GM12878 (cell line): ENCODE measurements around the gene CD40LG. TPM values are rescaled to one million over a fixed set of nuclear protein-coding genes. Genes with fewer than 3 reads are reported as not detected.
A peak's percentile ranks its signal among the peaks of the same experiment; 100 is the strongest.

Source experiments
- ATAC-seq: fragments of 200-7000 bp; cut with Tn5 transposase; 3 replicates; pipeline ENCODE4 v1.9.1; 2020; ENCODE audit warnings: mild to moderate bottlenecking, moderate library complexity
- BruUV-seq: library from RNA; stranded (reverse); fragments of 400-500 nt; replicated peaks from 2 replicates; lab custom pipeline; 2021; lab: Mats Ljungman, UMichigan
- CTCF ChIA-PET: fragments of 300-600 bp; sonication (Branson Sonifier 250); formaldehyde crosslinking; extraction: SDS; loops from one replicate; lab custom pipeline; 2021; ENCODE audit warnings: inconsistent platforms; lab: Yijun Ruan, JAX
- POLR2A ChIA-PET: fragments of 350-600 bp; formaldehyde crosslinking; extraction: SDS; loops from one replicate; lab custom pipeline; 2021; ENCODE audit warnings: inconsistent platforms; lab: Charles Lee
- RAD21 ChIA-PET: fragments of 300-600 bp; sonication (Branson Sonifier 250); formaldehyde crosslinking; loops from one replicate; lab custom pipeline; 2023; ENCODE audit warnings: antibody characterized with exemption; ENCODE audit not compliant: unreplicated experiment; lab: Charles Lee
- SMC1A ChIA-PET: fragments of 300-600 bp; sonication (Branson Sonifier 250); formaldehyde crosslinking; loops from one replicate; lab custom pipeline; 2023; ENCODE audit not compliant: unreplicated experiment, uncharacterized antibody; lab: Charles Lee
- DNase-seq: peaks from one replicate; pipeline ENCODE4 v3.0.0-alpha.2; 2011; ENCODE audit warnings: low read depth, low spot score
- FAIRE-seq: peaks from 3 replicates; lab custom pipeline; 2011; peaks lifted over from hg19 to GRCh38; lab: Jason Lieb, UNC
- H2AFZ ChIP-seq: 2 replicates; pipeline ENCODE4 v1.6.0; 2011; ENCODE audit warnings: low read depth, low read length, control low read depth; ENCODE audit not compliant: control insufficient read depth
- H3K27ac ChIP-seq: 2 replicates; pipeline ENCODE4 v1.5.1; 2011; ENCODE audit warnings: control low read depth; ENCODE audit not compliant: control insufficient read depth, insufficient read depth
- H3K27me3 ChIP-seq, 2 experiments: replicated peaks in 1 of 2; 2 replicates each; pipeline versions ENCODE4 v1.6.0 to v1.6.1; 2011; ENCODE audit warnings: low read length in 1 of 2; ENCODE audit not compliant: control insufficient read depth in 2 of 2, insufficient read depth in 2 of 2
- H3K36me3 ChIP-seq, 2 experiments: 2 replicates each; pipeline ENCODE4 v1.5.1; 2011; ENCODE audit warnings: low read length in 1 of 2; ENCODE audit not compliant: control insufficient read depth in 2 of 2, insufficient read depth in 2 of 2
- H3K4me1 ChIP-seq: 2 replicates; pipeline ENCODE4 v1.6.1; 2011; ENCODE audit warnings: mild to moderate bottlenecking, low read length, moderate library complexity, mixed read lengths; ENCODE audit not compliant: control insufficient read depth, insufficient read depth
- H3K4me2 ChIP-seq: 2 replicates; pipeline ENCODE4 v1.6.0; 2011; ENCODE audit warnings: control low read depth; ENCODE audit not compliant: control insufficient read depth, insufficient read depth
- H3K4me3 ChIP-seq: fragments of 200-600 bp; sonication (generic); 2 replicates; pipeline ENCODE4 v1.5.1; 2016
- H3K79me2 ChIP-seq: 2 replicates; pipeline ENCODE4 v1.6.0; 2011; ENCODE audit warnings: low read length; ENCODE audit not compliant: control insufficient read depth, insufficient read depth
- H3K9ac ChIP-seq: 2 replicates; pipeline ENCODE4 v1.8.0; 2011; ENCODE audit warnings: low read length, control low read depth, mixed read lengths; ENCODE audit not compliant: control insufficient read depth, insufficient read depth
- H3K9me3 ChIP-seq: replicated peaks from 3 replicates; pipeline ENCODE4 v1.5.1; 2011; ENCODE audit warnings: mild to moderate bottlenecking, low read length; ENCODE audit not compliant: control insufficient read depth, insufficient read depth
- H4K20me1 ChIP-seq: 2 replicates; pipeline ENCODE4 v1.6.0; 2011; ENCODE audit not compliant: control insufficient read depth, insufficient read depth
- ATF7 ChIP-seq: fragments of 450-650 bp; IDR thresholded peaks from 2 replicates; pipeline ENCODE4 v1.6.1; 2016; ENCODE audit warnings: low read depth, mild to moderate bottlenecking
- CBX3 ChIP-seq: fragments of 200-600 bp; sonication (generic); IDR thresholded peaks from 2 replicates; pipeline ENCODE4 v1.6.1; 2016; ENCODE audit warnings: low read depth, borderline replicate concordance
- FOXM1 ChIP-seq: IDR thresholded peaks from 2 replicates; pipeline ENCODE4 v1.6.1; 2012; ENCODE audit warnings: low read depth, mild to moderate bottlenecking, inconsistent platforms, low read length, moderate library complexity
- IKZF1 ChIP-seq: fragments of 450-650 bp; conservative IDR thresholded peaks from 2 replicates; pipeline ENCODE4 v1.6.1; 2017; ENCODE audit warnings: antibody characterized with exemption, mild to moderate bottlenecking
- IKZF2 ChIP-seq, 2 experiments: fragments of 450-650 bp; IDR thresholded peaks; 2 replicates each; pipeline ENCODE4 v1.6.1; 2017; ENCODE audit warnings: mild to moderate bottlenecking in 2 of 2, moderate library complexity in 2 of 2
- MEF2B ChIP-seq: fragments of 450-650 bp; IDR thresholded peaks from 2 replicates; pipeline ENCODE4 v1.6.1; 2018; ENCODE audit warnings: mild to moderate bottlenecking, moderate library complexity; ENCODE audit not compliant: partially characterized antibody, poor library complexity, severe bottlenecking
- PAX8 ChIP-seq: fragments of 450-650 bp; IDR thresholded peaks from 2 replicates; pipeline ENCODE4 v1.6.1; 2017; ENCODE audit warnings: mild to moderate bottlenecking, moderate library complexity
- POU2F2 ChIP-seq: IDR thresholded peaks from 3 replicates; pipeline ENCODE4 v1.6.1; 2011; ENCODE audit warnings: low read depth, mild to moderate bottlenecking, low read length, borderline replicate concordance
- SMC3 ChIP-seq: IDR thresholded peaks from 2 replicates; pipeline ENCODE4 v1.6.1; 2011; ENCODE audit warnings: low read length, improper control_type of control experiment, borderline replicate concordance
- TBL1XR1 ChIP-seq: IDR thresholded peaks from 2 replicates; pipeline ENCODE4 v1.6.1; 2012; ENCODE audit warnings: low read depth, low read length, improper control_type of control experiment
- WGBS: methylation state at CpG from one replicate; pipeline ENCODE4 v1.1.6; 2016; ENCODE audit warnings: low lambda C conversion rate; ENCODE audit not compliant: insufficient replicate concordance, insufficient coverage; ENCODE audit errors: missing lambda C conversion rate; 5-methylcytosine and 5-hydroxymethylcytosine counted together
- in situ Hi-C: fragments of 300-500 bp; cut with MboI; formaldehyde crosslinking; loops from 9 replicates; pipeline ENCODE4 v1.14.3; 2018; ENCODE audit warnings: mixed read lengths
- intact Hi-C: fragments of 100-400 bp; cut with micrococcal nuclease; formaldehyde crosslinking; loops from one replicate; pipeline ENCODE4 v1.14.2; 2022; ENCODE audit not compliant: unreplicated experiment
- polyA plus RNA-seq, 11 experiments: library from polyadenylated mRNA; depleted of rRNA in 4 of 11; unstranded in 6 of 11; stranded (reverse) in 5 of 11; fragments of >200 nt; fragmentation: Nextera tagmentation in 4 of 11; fragmentation: Illumina TruSeq in 1 of 11; extraction: Ambion mirVana in 4 of 11; extraction: Trizol in 1 of 11; gene quantifications; 1 replicate in 1 of 11; 2 replicates in 10 of 11; pipeline versions ENCODE4 v1.2.1 to v1.2.3, GENCODE V29; 2011 to 2016; ENCODE audit warnings: inconsistent platforms in 2 of 11, missing spikeins in 2 of 11, low read depth in 1 of 11
- total RNA-seq, 4 experiments: library from RNA; depleted of rRNA in 3 of 4; stranded (reverse); fragments of >200 nt in 3 of 4; fragmentation: Illumina TruSeq in 1 of 4; extraction: Trizol in 1 of 4; gene quantifications; 2 replicates each; pipeline versions ENCODE4 v1.2.1 to v1.2.3, GENCODE V29; 2013 to 2021
- TF ChIP-seq, protein P1 (sequence below): IDR thresholded peaks from 2 replicates; pipeline ENCODE4 v1.6.1; 2011; ENCODE audit warnings: mild to moderate bottlenecking, low read depth, low read length, moderate library complexity; ENCODE audit not compliant: insufficient replicate concordance
- TF ChIP-seq, protein P2 (sequence below): IDR thresholded peaks from 2 replicates; pipeline ENCODE4 v1.6.1; 2012; ENCODE audit warnings: improper control_type of control experiment, low read depth, low read length; ENCODE audit not compliant: insufficient replicate concordance
- TF ChIP-seq, protein P3 (sequence below): fragments of 450-650 bp; IDR thresholded peaks from 2 replicates; pipeline ENCODE4 v1.6.1; 2017; ENCODE audit warnings: low read depth, mild to moderate bottlenecking, moderate library complexity

CD40LG gene
- total and polyA plus RNA-seq, 10 of the 15 experiments (the other 5 are each of a cell fraction or from before 2014, with no cell fraction given) = 0.04 to 0.21 (median 0.11) TPM; not detected in 6

DNA sequence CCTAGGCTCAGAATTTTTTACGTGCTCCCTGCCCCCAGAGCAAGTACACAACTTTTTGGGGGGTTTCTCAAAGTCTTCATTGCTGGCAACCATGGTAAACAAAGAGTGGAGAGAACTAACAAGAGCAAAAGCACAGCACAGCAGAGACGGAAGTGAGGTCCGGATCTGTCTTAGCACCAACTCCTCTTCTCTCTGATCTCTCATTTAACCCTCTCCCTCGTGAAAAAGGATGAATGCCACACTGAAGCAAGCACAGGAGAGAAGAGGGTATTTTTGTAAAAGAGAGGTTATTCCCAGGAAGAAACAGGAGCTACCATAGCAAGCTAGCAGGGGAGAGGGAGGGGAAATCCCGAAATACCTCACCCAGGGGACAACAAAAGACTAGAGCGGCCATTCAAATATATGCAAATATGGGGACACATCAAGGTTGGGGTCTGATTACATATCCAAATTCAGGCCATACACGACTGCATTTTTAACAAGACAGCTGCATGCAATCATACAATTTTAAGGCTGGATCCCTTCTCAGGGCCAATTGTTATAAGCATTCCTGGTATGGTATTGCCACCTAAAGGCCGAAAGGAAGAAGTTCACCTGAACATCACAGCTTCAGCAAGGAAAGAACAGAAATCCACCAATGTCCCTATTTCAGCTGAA lies 46.6 kb downstream of the CD40LG start:
- WGBS = 18% methylated on average over 8 of the region's 8 CpGs
- Histone ChIP-seq H3K27me3 (no peaks in the 10 kb centered on the region; a peak in 1 of 4 replicates), H3K79me2 (no peaks in the 10 kb centered on the region), H4K20me1 (no peaks in the 10 kb centered on the region), H3K9ac (no peak overlapping the region), H3K27ac (peak overlapping the region; percentile 35), H3K4me1 (peaks cover 20% of the 10 kb centered on the region), H3K4me3 (no peak overlapping the region), H2AFZ (peak overlapping the region; percentile 1; the same call in 1 of the 2 replicates), H3K36me3 (no peaks in the 10 kb centered on the region), H3K4me2 (no peak overlapping the region), H3K9me3 (no peaks in the 10 kb centered on the region; the same call in 2 of the 3 replicates)
- no TSS peak for BruUV-seq
- ATAC-seq = peak; percentile 89
- intact Hi-C loops = loop anchor here (1.0 to 5.0 kb wide), 7 partner anchors 86 to 1062 kb away; partner anchors contain the start of gene HTATSF1
- ChIA-PET RAD21 (interaction anchor here (0.7 to 5.4 kb wide), 26 partner anchors 11 to 666 kb away, joined by 3 to 73 read pairs (median 4); partner anchors contain the start of gene HTATSF1), SMC1A (interaction anchor here (0.7 to 6.8 kb wide), 25 partner anchors 10 to 666 kb away, joined by 3 to 100 read pairs (median 4); no protein-coding TSS in a partner anchor), POLR2A (interaction anchor here (1.0 to 1.5 kb wide), 2 partner anchors 86 to 120 kb away, joined by 3 to 4 read pairs; no protein-coding TSS in a partner anchor), CTCF (interaction anchor here (0.5 to 6.0 kb wide), 39 partner anchors 11 to 669 kb away, joined by 3 to 104 read pairs (median 4); no protein-coding TSS in a partner anchor)
- in situ Hi-C loops = loop anchor here (10.0 kb wide), 3 partner anchors 200 to 660 kb away; partner anchors contain the start of gene HTATSF1
- FAIRE-seq = peak; percentile 86
- DNase-seq = no peak
- 0 out of 2 replicates have a peak, but pooled peaks have one; percentile 33 for TF ChIP-seq FOXM1
- peak; percentile 46; the same call in 1 of the 2 replicates for TF ChIP-seq ATF7
- no peak for TF ChIP-seq PAX8
- TF ChIP-seq, protein P1, sequence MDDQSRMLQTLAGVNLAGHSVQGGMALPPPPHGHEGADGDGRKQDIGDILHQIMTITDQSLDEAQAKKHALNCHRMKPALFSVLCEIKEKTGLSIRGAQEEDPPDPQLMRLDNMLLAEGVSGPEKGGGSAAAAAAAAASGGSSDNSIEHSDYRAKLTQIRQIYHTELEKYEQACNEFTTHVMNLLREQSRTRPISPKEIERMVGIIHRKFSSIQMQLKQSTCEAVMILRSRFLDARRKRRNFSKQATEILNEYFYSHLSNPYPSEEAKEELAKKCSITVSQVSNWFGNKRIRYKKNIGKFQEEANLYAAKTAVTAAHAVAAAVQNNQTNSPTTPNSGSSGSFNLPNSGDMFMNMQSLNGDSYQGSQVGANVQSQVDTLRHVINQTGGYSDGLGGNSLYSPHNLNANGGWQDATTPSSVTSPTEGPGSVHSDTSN = no peak
- TF ChIP-seq IKZF1 = 0 out of 2 replicates have a peak, but pooled peaks have one; percentile 13
- peak; percentile 90; the same call in 1 of the 3 replicates for TF ChIP-seq POU2F2
- TF ChIP-seq, protein P2, sequence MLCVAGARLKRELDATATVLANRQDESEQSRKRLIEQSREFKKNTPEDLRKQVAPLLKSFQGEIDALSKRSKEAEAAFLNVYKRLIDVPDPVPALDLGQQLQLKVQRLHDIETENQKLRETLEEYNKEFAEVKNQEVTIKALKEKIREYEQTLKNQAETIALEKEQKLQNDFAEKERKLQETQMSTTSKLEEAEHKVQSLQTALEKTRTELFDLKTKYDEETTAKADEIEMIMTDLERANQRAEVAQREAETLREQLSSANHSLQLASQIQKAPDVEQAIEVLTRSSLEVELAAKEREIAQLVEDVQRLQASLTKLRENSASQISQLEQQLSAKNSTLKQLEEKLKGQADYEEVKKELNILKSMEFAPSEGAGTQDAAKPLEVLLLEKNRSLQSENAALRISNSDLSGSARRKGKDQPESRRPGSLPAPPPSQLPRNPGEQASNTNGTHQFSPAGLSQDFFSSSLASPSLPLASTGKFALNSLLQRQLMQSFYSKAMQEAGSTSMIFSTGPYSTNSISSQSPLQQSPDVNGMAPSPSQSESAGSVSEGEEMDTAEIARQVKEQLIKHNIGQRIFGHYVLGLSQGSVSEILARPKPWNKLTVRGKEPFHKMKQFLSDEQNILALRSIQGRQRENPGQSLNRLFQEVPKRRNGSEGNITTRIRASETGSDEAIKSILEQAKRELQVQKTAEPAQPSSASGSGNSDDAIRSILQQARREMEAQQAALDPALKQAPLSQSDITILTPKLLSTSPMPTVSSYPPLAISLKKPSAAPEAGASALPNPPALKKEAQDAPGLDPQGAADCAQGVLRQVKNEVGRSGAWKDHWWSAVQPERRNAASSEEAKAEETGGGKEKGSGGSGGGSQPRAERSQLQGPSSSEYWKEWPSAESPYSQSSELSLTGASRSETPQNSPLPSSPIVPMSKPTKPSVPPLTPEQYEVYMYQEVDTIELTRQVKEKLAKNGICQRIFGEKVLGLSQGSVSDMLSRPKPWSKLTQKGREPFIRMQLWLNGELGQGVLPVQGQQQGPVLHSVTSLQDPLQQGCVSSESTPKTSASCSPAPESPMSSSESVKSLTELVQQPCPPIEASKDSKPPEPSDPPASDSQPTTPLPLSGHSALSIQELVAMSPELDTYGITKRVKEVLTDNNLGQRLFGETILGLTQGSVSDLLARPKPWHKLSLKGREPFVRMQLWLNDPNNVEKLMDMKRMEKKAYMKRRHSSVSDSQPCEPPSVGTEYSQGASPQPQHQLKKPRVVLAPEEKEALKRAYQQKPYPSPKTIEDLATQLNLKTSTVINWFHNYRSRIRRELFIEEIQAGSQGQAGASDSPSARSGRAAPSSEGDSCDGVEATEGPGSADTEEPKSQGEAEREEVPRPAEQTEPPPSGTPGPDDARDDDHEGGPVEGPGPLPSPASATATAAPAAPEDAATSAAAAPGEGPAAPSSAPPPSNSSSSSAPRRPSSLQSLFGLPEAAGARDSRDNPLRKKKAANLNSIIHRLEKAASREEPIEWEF = no peak
- TF ChIP-seq MEF2B = peak; percentile 11
- no peak for TF ChIP-seq TBL1XR1
- TF ChIP-seq, protein P3, sequence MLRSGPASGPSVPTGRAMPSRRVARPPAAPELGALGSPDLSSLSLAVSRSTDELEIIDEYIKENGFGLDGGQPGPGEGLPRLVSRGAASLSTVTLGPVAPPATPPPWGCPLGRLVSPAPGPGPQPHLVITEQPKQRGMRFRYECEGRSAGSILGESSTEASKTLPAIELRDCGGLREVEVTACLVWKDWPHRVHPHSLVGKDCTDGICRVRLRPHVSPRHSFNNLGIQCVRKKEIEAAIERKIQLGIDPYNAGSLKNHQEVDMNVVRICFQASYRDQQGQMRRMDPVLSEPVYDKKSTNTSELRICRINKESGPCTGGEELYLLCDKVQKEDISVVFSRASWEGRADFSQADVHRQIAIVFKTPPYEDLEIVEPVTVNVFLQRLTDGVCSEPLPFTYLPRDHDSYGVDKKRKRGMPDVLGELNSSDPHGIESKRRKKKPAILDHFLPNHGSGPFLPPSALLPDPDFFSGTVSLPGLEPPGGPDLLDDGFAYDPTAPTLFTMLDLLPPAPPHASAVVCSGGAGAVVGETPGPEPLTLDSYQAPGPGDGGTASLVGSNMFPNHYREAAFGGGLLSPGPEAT = no peak
- peak; percentile 93 for TF ChIP-seq SMC3
- TF ChIP-seq IKZF2 (IDR thresholded peaks at IDR 0.05) = 0 out of 4 replicates have a peak, but pooled peaks of 1 of the 2 experiments have one; percentile 37
- TF ChIP-seq CBX3 = no peak
